ENCODE measurements around the gene MAD2L2. TPM values are rescaled to one million over a fixed set of nuclear protein-coding genes. Genes with fewer than 3 reads are reported as not detected.

The MAD2L2 gene
- total and polyA plus RNA-seq, 9 of the 15 experiments (the other 6 are each of a cell fraction or from before 2014, with no cell fraction given): 12.4 to 286 (median 143) TPM

DNA sequence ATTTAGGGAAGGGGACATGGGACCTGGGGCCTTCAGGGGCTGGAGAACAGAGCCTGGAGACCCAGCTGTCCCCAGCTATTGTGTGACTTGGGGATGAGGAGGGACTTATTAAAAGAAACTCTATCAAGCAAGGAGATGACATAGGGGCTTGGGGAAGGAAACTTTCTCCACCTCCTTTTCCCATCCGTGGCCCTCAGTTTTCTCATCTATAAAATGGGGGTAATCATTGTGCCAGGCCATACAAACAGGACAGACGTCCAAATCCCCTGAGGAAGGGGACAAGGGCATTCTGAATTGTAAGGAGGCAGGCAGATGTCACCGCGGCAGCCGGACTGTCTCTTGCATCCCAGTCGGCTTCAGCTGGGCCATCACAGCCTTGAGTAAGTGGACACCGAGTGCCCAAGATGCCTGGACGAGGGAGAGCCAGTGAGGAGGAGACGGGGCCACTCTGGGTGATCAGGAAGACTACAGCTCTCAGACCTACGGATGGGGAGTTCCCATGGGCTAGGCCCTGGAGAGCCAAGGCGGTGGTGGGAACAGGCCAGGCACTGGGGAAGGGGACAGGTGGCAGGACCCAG, 28.7 kb downstream of the MAD2L2 start (continued):
- no peak for TF ChIP-seq CBX2 (IDR thresholded peaks at IDR 0.05; ENCODE audit: insufficient read depth, low read length, poor library complexity, severe bottlenecking)
- TF ChIP-seq FOXJ3 (CRISPR knock-in tag; IDR thresholded peaks at IDR 0.05): no peak
- TF ChIP-seq SREBF1 (IDR thresholded peaks at IDR 0.05; ENCODE audit: borderline replicate concordance, low read depth, low read length): no peak
- no peak for TF ChIP-seq STAT5A (IDR thresholded peaks at IDR 0.05; ENCODE audit: borderline replicate concordance, low read length)
- no peak for TF ChIP-seq ZNF239 (CRISPR knock-in tag; IDR thresholded peaks at IDR 0.05)
- TF ChIP-seq, protein P1, sequence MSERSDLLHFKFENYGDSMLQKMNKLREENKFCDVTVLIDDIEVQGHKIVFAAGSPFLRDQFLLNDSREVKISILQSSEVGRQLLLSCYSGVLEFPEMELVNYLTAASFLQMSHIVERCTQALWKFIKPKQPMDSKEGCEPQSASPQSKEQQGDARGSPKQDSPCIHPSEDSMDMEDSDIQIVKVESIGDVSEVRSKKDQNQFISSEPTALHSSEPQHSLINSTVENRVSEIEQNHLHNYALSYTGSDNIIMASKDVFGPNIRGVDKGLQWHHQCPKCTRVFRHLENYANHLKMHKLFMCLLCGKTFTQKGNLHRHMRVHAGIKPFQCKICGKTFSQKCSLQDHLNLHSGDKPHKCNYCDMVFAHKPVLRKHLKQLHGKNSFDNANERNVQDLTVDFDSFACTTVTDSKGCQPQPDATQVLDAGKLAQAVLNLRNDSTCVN (CRISPR knock-in tag; IDR thresholded peaks at IDR 0.05): no peak
- TF ChIP-seq ILF3 (IDR thresholded peaks at IDR 0.05; ENCODE audit: borderline replicate concordance): no peak
- TF ChIP-seq, protein P2, sequence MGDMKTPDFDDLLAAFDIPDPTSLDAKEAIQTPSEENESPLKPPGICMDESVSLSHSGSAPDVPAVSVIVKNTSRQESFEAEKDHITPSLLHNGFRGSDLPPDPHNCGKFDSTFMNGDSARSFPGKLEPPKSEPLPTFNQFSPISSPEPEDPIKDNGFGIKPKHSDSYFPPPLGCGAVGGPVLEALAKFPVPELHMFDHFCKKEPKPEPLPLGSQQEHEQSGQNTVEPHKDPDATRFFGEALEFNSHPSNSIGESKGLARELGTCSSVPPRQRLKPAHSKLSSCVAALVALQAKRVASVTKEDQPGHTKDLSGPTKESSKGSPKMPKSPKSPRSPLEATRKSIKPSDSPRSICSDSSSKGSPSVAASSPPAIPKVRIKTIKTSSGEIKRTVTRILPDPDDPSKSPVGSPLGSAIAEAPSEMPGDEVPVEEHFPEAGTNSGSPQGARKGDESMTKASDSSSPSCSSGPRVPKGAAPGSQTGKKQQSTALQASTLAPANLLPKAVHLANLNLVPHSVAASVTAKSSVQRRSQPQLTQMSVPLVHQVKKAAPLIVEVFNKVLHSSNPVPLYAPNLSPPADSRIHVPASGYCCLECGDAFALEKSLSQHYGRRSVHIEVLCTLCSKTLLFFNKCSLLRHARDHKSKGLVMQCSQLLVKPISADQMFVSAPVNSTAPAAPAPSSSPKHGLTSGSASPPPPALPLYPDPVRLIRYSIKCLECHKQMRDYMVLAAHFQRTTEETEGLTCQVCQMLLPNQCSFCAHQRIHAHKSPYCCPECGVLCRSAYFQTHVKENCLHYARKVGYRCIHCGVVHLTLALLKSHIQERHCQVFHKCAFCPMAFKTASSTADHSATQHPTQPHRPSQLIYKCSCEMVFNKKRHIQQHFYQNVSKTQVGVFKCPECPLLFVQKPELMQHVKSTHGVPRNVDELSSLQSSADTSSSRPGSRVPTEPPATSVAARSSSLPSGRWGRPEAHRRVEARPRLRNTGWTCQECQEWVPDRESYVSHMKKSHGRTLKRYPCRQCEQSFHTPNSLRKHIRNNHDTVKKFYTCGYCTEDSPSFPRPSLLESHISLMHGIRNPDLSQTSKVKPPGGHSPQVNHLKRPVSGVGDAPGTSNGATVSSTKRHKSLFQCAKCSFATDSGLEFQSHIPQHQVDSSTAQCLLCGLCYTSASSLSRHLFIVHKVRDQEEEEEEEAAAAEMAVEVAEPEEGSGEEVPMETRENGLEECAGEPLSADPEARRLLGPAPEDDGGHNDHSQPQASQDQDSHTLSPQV (IDR thresholded peaks at IDR 0.05): no peak
- TF ChIP-seq ZNF3 (CRISPR knock-in tag; IDR thresholded peaks at IDR 0.05): no peak
- TF ChIP-seq CHD4 (IDR thresholded peaks at IDR 0.05; ENCODE audit: insufficient read depth, insufficient replicate concordance, low read depth, low read length, poor library complexity, severe bottlenecking): peak; percentile 65
- no peak for TF ChIP-seq CHD1 (IDR thresholded peaks at IDR 0.05; ENCODE audit: low read length)
- TF ChIP-seq RAD51 (IDR thresholded peaks at IDR 0.05; ENCODE audit: borderline replicate concordance, low read depth): no peak
- TF ChIP-seq ZNF217 (CRISPR knock-in tag; IDR thresholded peaks at IDR 0.05): no peak
- no peak for TF ChIP-seq ZNF41 (CRISPR knock-in tag; conservative IDR thresholded peaks at IDR 0.05)
